Effector memory CD4-positive, alpha-beta T cell (primary cell): Measurements from ENCODE around the gene NECAB2.

ENCODE experiments used
- DNase-seq, 3 donors: peaks; one replicate each; pipeline ENCODE4 v3.0.0-alpha.2; 2020
- H3K27ac ChIP-seq: 2 replicates; pipeline ENCODE4 v1.7.0; 2013; ENCODE audit warnings: mild to moderate bottlenecking, low read length, moderate library complexity; ENCODE audit not compliant: insufficient read depth, poor library complexity, severe bottlenecking
- H3K27me3 ChIP-seq: replicated peaks from 2 replicates; pipeline ENCODE4 v1.7.0; 2013; ENCODE audit warnings: mild to moderate bottlenecking, low read length; ENCODE audit not compliant: insufficient read depth, control insufficient read depth, poor library complexity, severe bottlenecking
- H3K36me3 ChIP-seq: 2 replicates; pipeline ENCODE4 v1.7.0; 2013; ENCODE audit warnings: mild to moderate bottlenecking, low read length, moderate library complexity; ENCODE audit not compliant: control insufficient read depth, insufficient read depth
- H3K4me1 ChIP-seq: 2 replicates; pipeline ENCODE4 v1.7.0; 2013; ENCODE audit warnings: low read length, mild to moderate bottlenecking; ENCODE audit not compliant: control insufficient read depth, insufficient read depth, poor library complexity, severe bottlenecking
- H3K4me3 ChIP-seq: 2 replicates; pipeline ENCODE4 v1.7.0; 2013; ENCODE audit warnings: low read length, low read depth, mild to moderate bottlenecking; ENCODE audit not compliant: insufficient read depth, poor library complexity, severe bottlenecking
- H3K9me3 ChIP-seq: 2 replicates; pipeline ENCODE4 v1.7.0; 2013; ENCODE audit warnings: mild to moderate bottlenecking, low read length, moderate library complexity; ENCODE audit not compliant: control insufficient read depth

NECAB2 gene

GRCh38 chr16:83958846-83959565, 9.0 kb upstream of the NECAB2 start:
- Histone ChIP-seq H3K9me3 (no peaks in the 10 kb centered on the region), H3K27ac (no peak overlapping the region), H3K4me3 (no peak overlapping the region), H3K27me3 (peaks cover 6% of the 10 kb centered on the region), H3K36me3 (no peaks in the 10 kb centered on the region), H3K4me1 (no peaks in the 10 kb centered on the region)
- DNase-seq = no peak

GRCh38 chr16:83959656-83960434, 8.2 kb upstream of the NECAB2 start:
- Histone ChIP-seq H3K27ac (no peak overlapping the region), H3K36me3 (no peaks in the 10 kb centered on the region), H3K4me1 (no peaks in the 10 kb centered on the region), H3K4me3 (no peak overlapping the region), H3K9me3 (no peaks in the 10 kb centered on the region), H3K27me3 (peaks cover 4% of the 10 kb centered on the region)
- DNase-seq = no peak

GRCh38 chr16:83960521-83961249, 7.4 kb upstream of the NECAB2 start:
- Histone ChIP-seq H3K4me1 (no peaks in the 10 kb centered on the region), H3K9me3 (no peaks in the 10 kb centered on the region), H3K4me3 (no peak overlapping the region), H3K36me3 (no peaks in the 10 kb centered on the region), H3K27ac (no peak overlapping the region), H3K27me3 (no peaks in the 10 kb centered on the region)
- DNase-seq = no peak

- Histone ChIP-seq H3K36me3 (no peaks in the 10 kb centered on the region), H3K4me3 (no peak overlapping the region), H3K27ac (no peak overlapping the region), H3K9me3 (no peaks in the 10 kb centered on the region), H3K4me1 (no peaks in the 10 kb centered on the region), H3K27me3 (no peaks in the 10 kb centered on the region)
- DNase-seq = no peak
These were observed 6.5 kb upstream of the NECAB2 start for GRCh38 chr16:83961591-83961990.

GRCh38 chr16:83963277-83964119, 4.5 kb upstream of the NECAB2 start:
- no peak overlapping the region for H3K27ac ChIP-seq
- DNase-seq = no peak
- no peaks in the 10 kb centered on the region for H3K36me3 ChIP-seq
- no peak overlapping the region for H3K4me3 ChIP-seq
- no peaks in the 10 kb centered on the region for H3K4me1 ChIP-seq
- no peaks in the 10 kb centered on the region for H3K9me3 ChIP-seq
- H3K27me3 ChIP-seq = no peaks in the 10 kb centered on the region

- no peaks in the 10 kb centered on the region for H3K9me3 ChIP-seq
- H3K4me1 ChIP-seq = no peaks in the 10 kb centered on the region
- H3K27me3 ChIP-seq = peaks cover 10% of the 10 kb centered on the region
- H3K4me3 ChIP-seq = no peak overlapping the region
- H3K27ac ChIP-seq = no peak overlapping the region
- no peak for DNase-seq
- no peaks in the 10 kb centered on the region for H3K36me3 ChIP-seq
These were observed 3.2 kb upstream of the NECAB2 start for GRCh38 chr16:83964684-83965443.

GRCh38 chr16:83965444-83966152, 2.4 kb upstream of the NECAB2 start:
- Histone ChIP-seq H3K9me3 (no peaks in the 10 kb centered on the region), H3K27ac (no peak overlapping the region), H3K4me1 (no peaks in the 10 kb centered on the region), H3K36me3 (no peaks in the 10 kb centered on the region), H3K27me3 (peaks cover 17% of the 10 kb centered on the region), H3K4me3 (no peak overlapping the region)
- no peak for DNase-seq

GRCh38 chr16:83966153-83966696, 1.8 kb upstream of the NECAB2 start:
- no peaks in the 10 kb centered on the region for H3K9me3 ChIP-seq
- H3K27ac ChIP-seq = no peak overlapping the region
- DNase-seq = no peak

More at GRCh38 chr16:83966153-83966696, 1.8 kb upstream of the NECAB2 start:
- Histone ChIP-seq H3K4me3 (no peak overlapping the region), H3K27me3 (peaks cover 17% of the 10 kb centered on the region), H3K4me1 (no peaks in the 10 kb centered on the region), H3K36me3 (no peaks in the 10 kb centered on the region)
